ENCODE measurements around the gene VSIG10. TPM values are rescaled to one million over a fixed set of nuclear protein-coding genes. Genes with fewer than 3 reads are reported as not detected.

VSIG10 gene
- total and polyA plus RNA-seq, 2 of the 13 experiments (the other 11 are each of a cell fraction or from before 2014, with no cell fraction given), result 25.6 to 42.5 TPM

DNA sequence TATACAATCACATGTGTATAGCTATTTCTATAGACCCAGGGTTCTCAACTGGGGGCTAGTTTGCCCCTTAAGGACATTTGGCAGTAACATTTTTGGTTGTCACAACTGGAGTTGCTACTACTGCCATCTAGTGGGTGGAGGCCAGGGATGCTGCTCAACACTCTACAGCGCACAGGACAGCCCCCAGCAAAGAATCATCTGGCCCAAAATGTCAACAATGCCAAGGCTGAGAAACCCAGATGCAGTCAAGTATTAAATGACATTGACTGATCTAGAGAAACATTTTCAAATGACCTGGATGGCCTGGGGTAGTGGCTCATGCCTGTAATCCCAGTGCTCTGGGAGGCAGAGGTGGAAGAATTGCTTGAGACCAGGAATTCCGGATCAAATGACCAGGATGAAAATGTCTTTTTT, 48.7 kb downstream of the VSIG10 start (continued):
- TF ChIP-seq, protein P1, sequence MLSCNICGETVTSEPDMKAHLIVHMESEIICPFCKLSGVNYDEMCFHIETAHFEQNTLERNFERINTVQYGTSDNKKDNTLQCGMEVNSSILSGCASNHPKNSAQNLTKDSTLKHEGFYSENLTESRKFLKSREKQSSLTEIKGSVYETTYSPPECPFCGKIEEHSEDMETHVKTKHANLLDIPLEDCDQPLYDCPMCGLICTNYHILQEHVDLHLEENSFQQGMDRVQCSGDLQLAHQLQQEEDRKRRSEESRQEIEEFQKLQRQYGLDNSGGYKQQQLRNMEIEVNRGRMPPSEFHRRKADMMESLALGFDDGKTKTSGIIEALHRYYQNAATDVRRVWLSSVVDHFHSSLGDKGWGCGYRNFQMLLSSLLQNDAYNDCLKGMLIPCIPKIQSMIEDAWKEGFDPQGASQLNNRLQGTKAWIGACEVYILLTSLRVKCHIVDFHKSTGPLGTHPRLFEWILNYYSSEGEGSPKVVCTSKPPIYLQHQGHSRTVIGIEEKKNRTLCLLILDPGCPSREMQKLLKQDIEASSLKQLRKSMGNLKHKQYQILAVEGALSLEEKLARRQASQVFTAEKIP (CRISPR knock-in tag; IDR thresholded peaks at IDR 0.05; ENCODE audit: borderline replicate concordance), result no peak
- TF ChIP-seq ZNF644 (CRISPR knock-in tag; IDR thresholded peaks at IDR 0.05; ENCODE audit: low read depth), result no peak
- TF ChIP-seq, protein P2, sequence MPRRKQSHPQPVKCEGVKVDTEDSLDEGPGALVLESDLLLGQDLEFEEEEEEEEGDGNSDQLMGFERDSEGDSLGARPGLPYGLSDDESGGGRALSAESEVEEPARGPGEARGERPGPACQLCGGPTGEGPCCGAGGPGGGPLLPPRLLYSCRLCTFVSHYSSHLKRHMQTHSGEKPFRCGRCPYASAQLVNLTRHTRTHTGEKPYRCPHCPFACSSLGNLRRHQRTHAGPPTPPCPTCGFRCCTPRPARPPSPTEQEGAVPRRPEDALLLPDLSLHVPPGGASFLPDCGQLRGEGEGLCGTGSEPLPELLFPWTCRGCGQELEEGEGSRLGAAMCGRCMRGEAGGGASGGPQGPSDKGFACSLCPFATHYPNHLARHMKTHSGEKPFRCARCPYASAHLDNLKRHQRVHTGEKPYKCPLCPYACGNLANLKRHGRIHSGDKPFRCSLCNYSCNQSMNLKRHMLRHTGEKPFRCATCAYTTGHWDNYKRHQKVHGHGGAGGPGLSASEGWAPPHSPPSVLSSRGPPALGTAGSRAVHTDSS (CRISPR knock-in tag; conservative IDR thresholded peaks at IDR 0.05), result no peak
- TF ChIP-seq GATAD1 (CRISPR knock-in tag; IDR thresholded peaks at IDR 0.05), result peak; percentile 56; the same call in 1 of the 2 replicates
- TF ChIP-seq ZFP1 (CRISPR knock-in tag; IDR thresholded peaks at IDR 0.05), result no peak
- TF ChIP-seq, protein P3, sequence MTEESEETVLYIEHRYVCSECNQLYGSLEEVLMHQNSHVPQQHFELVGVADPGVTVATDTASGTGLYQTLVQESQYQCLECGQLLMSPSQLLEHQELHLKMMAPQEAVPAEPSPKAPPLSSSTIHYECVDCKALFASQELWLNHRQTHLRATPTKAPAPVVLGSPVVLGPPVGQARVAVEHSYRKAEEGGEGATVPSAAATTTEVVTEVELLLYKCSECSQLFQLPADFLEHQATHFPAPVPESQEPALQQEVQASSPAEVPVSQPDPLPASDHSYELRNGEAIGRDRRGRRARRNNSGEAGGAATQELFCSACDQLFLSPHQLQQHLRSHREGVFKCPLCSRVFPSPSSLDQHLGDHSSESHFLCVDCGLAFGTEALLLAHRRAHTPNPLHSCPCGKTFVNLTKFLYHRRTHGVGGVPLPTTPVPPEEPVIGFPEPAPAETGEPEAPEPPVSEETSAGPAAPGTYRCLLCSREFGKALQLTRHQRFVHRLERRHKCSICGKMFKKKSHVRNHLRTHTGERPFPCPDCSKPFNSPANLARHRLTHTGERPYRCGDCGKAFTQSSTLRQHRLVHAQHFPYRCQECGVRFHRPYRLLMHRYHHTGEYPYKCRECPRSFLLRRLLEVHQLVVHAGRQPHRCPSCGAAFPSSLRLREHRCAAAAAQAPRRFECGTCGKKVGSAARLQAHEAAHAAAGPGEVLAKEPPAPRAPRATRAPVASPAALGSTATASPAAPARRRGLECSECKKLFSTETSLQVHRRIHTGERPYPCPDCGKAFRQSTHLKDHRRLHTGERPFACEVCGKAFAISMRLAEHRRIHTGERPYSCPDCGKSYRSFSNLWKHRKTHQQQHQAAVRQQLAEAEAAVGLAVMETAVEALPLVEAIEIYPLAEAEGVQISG (CRISPR knock-in tag; IDR thresholded peaks at IDR 0.05), result peak; percentile 99
- TF ChIP-seq SAP130 (CRISPR knock-in tag; IDR thresholded peaks at IDR 0.05; ENCODE audit: low read depth), result peak; percentile 61
- TF ChIP-seq, protein P4, sequence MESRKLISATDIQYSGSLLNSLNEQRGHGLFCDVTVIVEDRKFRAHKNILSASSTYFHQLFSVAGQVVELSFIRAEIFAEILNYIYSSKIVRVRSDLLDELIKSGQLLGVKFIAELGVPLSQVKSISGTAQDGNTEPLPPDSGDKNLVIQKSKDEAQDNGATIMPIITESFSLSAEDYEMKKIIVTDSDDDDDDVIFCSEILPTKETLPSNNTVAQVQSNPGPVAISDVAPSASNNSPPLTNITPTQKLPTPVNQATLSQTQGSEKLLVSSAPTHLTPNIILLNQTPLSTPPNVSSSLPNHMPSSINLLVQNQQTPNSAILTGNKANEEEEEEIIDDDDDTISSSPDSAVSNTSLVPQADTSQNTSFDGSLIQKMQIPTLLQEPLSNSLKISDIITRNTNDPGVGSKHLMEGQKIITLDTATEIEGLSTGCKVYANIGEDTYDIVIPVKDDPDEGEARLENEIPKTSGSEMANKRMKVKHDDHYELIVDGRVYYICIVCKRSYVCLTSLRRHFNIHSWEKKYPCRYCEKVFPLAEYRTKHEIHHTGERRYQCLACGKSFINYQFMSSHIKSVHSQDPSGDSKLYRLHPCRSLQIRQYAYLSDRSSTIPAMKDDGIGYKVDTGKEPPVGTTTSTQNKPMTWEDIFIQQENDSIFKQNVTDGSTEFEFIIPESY (CRISPR knock-in tag; IDR thresholded peaks at IDR 0.05), result 0 out of 2 replicates have a peak, but pooled peaks have one; percentile 47
- TF ChIP-seq KAT8 (CRISPR knock-in tag; IDR thresholded peaks at IDR 0.05), result peak; percentile 42; the same call in 1 of the 2 replicates
- no peak for TF ChIP-seq ISX (CRISPR knock-in tag; conservative IDR thresholded peaks at IDR 0.05)
- TF ChIP-seq ZNF652 (CRISPR knock-in tag; IDR thresholded peaks at IDR 0.05; ENCODE audit: borderline replicate concordance, low read depth), result no peak
- TF ChIP-seq, protein P5, sequence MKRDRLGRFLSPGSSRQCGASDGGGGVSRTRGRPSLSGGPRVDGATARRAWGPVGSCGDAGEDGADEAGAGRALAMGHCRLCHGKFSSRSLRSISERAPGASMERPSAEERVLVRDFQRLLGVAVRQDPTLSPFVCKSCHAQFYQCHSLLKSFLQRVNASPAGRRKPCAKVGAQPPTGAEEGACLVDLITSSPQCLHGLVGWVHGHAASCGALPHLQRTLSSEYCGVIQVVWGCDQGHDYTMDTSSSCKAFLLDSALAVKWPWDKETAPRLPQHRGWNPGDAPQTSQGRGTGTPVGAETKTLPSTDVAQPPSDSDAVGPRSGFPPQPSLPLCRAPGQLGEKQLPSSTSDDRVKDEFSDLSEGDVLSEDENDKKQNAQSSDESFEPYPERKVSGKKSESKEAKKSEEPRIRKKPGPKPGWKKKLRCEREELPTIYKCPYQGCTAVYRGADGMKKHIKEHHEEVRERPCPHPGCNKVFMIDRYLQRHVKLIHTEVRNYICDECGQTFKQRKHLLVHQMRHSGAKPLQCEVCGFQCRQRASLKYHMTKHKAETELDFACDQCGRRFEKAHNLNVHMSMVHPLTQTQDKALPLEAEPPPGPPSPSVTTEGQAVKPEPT (CRISPR knock-in tag; IDR thresholded peaks at IDR 0.05; ENCODE audit: low read depth), result no peak
- TF ChIP-seq GATA4 (IDR thresholded peaks at IDR 0.05; ENCODE audit: borderline replicate concordance, low read depth), result no peak
- no peak for TF ChIP-seq ZNF75D (CRISPR knock-in tag; IDR thresholded peaks at IDR 0.05; ENCODE audit: borderline replicate concordance)
- TF ChIP-seq, protein P6, sequence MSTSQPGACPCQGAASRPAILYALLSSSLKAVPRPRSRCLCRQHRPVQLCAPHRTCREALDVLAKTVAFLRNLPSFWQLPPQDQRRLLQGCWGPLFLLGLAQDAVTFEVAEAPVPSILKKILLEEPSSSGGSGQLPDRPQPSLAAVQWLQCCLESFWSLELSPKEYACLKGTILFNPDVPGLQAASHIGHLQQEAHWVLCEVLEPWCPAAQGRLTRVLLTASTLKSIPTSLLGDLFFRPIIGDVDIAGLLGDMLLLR (CRISPR knock-in tag; IDR thresholded peaks at IDR 0.05), result no peak
- TF ChIP-seq, protein P7, sequence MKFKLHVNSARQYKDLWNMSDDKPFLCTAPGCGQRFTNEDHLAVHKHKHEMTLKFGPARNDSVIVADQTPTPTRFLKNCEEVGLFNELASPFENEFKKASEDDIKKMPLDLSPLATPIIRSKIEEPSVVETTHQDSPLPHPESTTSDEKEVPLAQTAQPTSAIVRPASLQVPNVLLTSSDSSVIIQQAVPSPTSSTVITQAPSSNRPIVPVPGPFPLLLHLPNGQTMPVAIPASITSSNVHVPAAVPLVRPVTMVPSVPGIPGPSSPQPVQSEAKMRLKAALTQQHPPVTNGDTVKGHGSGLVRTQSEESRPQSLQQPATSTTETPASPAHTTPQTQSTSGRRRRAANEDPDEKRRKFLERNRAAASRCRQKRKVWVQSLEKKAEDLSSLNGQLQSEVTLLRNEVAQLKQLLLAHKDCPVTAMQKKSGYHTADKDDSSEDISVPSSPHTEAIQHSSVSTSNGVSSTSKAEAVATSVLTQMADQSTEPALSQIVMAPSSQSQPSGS (CRISPR knock-in tag; IDR thresholded peaks at IDR 0.05), result no peak
- no peak for TF ChIP-seq ZNF772 (CRISPR knock-in tag; IDR thresholded peaks at IDR 0.05)
- no peak for TF ChIP-seq ZNF792 (CRISPR knock-in tag; IDR thresholded peaks at IDR 0.05)
- peak; percentile 51; the same call in 1 of the 2 replicates for TF ChIP-seq ZBTB7B (CRISPR knock-in tag; IDR thresholded peaks at IDR 0.05)
- TF ChIP-seq ZNF317 (CRISPR knock-in tag; IDR thresholded peaks at IDR 0.05), result no peak
